Stimulated activated CD8-positive, alpha-beta memory T cell treated with anti-CD3 and anti-CD28 coated beads, Interleukin-4, amount 100 ng/mL, for 1 hour (primary cell): ENCODE results near the gene SRBD1.

Source experiments
- DNase-seq, 2 donors: peaks; one replicate each; pipeline ENCODE4 v3.0.0-alpha.2; 2020; ENCODE audit warnings: low read depth in 2 of 2, low spot score in 1 of 2

SRBD1 gene

GRCh38 chr2:45554073-45554741 lies 56.9 kb downstream of the SRBD1 start:
- DNase-seq = no peak

GRCh38 chr2:45551862-45552261 lies 59.2 kb downstream of the SRBD1 start:
- DNase-seq = no peak

- no peak for DNase-seq
These were observed 65.1 kb downstream of the SRBD1 start for GRCh38 chr2:45545943-45546342.

DNA sequence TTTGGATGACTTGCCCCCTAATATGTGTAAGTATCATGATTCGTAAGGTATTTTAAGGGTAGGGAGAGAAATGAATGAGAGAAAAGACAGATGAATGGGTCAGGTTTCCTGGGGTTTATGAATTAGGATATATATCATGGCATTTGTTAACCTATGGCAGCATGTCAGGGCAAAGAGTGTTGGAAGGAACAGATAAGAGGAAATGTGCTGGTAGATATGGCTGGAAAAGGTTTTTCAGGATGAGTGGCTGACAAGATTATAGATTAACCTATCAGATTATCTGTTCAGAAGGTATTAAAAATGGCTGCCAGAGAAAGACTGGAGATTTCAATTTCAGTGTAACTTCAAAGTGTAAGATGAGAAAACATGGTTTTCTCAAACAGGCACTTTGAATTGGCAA lies 67.8 kb downstream of the SRBD1 start:
- DNase-seq = no peak

DNA sequence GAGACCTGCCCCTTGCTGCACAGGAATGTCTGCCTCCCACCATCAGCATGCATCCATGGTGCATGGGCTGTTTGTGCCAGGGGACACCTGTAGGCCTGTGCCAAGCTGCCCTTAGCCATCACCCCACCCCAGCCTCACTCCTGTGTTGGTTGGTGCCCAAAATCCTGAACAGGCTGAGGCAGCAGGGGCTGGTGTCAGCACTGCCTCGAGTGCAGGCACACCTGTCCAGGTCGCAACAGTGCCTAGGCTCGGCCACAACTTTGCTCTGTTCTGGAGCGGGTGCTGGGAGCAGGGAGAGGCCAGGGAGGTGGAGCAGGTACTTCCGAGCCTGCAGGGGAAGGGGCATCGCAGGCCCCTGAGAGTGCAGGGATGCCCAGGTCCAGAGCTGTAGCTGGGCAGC lies 69.1 kb downstream of the SRBD1 start:
- no peak for DNase-seq

DNA sequence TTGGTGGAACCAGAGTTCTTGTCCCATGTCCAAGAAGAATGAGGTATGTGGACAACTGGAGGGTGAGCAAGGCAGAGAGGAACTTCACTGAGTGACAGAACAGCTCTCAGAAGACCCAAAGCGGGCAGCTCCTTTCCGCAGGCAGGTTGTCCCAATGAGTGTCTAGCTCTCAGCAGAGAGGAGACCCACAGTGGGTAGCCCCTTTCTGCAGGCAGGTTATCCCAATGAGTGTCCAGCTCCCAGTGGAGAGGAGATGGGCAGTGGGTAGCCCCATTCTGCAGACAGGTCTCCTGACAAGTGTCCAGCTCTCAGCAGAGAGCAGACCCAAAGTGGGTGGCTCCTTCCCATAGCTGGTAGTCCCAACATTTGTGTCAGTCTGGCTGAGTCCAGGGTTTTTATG lies 69.6 kb downstream of the SRBD1 start:
- no peak for DNase-seq

DNA sequence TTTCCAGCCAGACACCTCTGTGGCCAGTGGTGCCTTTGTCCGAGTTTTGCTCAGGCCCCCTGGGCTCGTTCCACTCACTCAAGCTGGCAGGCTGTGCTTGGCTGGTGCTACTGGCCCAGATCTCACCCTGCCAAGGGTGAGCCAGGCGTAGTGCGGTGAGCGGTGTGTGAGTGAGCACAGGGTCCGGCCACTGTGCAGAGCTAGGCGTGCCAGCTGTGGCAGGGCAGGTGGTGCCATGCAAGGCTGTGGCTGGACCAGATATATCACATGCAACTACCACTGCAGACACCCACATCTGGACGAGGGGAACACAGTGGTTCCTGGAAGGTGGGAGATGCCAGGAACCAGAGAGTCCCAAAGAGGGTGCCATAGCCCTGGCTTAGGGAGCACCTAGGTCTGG lies 70.1 kb downstream of the SRBD1 start:
- DNase-seq = no peak

DNA sequence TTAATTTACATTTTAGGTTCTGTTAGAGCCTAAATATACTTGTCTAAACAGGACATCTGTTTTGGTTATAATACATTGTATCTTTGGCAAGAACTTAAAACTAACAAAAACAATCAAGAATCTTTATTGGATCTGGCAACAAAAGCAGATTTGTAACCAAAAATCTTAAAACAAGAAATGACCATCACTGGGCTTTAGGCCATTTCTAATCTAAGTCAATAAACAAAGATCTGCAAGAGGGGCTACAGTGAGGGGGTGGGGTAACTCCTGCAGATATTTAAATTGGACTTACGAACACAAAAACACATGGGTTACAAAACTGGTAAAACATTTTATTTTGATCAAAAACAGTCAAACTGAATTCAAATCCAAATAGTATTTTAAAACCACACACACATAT lies 77.3 kb downstream of the SRBD1 start:
- DNase-seq = no peak

DNA sequence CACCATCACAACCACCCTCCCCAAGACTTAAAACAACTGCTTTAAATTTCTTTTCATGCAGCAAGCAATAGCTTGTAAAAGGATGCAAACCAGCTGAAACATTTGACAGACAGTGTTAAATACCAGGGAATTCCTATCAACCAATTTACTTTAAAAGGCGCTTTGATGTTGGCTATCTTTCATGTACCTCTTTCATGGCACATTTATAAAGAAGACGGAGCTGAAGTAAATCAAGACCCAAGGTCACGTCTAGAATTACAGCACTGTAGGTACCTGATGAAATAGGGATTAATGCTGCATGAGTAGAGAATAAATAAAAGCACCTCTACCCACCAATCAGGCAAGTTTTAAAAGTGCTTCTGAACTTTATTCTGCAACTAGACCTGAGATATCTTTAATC lies 78.9 kb downstream of the SRBD1 start:
- no peak for DNase-seq

DNA sequence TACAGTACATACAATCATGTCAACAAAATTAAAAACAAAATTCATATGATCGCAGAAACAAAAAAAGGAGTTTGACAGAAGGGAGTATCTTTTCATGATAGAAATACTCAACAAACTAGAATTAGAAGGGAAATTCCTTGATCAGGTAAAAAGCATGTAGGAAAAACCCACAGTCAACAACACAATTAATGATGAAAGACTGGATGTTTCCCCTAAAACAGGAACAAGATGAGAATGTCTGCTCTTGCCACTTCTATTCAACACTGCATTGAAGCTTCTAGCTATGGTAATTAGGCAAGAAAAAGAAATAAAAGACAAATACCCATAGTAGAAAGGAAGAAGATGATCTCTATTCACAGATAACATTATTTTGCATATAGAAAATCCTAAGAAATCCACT lies 87.1 kb downstream of the SRBD1 start:
- no peak for DNase-seq

DNA sequence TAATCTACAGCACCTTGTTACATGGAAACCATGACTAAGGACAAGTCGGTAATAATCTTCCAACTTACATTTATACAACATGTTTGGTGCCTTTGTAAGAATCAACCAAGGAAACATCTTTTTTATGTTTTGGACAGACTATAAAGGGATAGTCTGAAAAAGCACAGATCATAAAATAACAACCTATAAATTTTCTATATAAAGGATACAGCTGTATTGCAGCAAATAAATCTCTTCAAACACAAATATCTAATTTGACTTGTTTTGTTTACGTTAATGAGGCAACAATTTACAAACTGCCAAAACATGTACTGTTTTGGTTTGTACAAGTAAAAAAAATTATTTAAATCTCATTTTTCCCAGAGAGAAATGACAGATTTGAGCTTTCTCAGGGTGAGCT lies 92.5 kb downstream of the SRBD1 start:
- no peak for DNase-seq

DNA sequence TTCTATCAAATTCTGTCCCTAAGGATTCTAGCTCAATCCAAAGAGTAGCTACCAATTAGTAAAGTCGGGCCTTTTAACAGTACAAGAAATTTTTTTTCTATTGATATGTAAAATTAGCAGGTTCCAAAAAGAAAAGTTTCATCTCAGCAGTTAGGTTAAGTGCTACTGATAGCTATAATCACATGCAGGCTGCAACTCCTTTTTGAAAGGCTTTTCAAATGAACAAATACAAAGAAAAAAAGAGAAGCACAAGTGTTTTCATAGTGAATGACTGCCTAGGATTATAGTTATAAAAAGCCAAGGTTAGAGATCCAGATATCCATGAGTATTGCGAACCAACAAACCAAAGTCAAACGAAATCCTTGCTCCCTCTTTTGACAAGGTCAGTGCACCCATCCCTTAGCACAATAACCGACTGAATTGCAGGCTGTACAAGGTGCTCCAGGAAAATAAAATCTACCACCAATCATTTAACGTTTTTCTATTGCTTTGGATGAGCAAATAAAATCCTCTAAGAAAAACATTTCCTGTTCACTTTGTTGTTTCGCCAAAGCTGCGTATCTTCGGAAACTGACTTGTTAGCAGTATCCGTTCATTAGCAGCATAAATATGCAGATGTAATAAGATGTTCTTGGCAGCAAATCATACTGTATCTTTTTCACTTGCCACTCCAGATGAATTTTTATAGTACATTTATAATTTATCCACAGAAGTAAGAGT lies 100.2 kb downstream of the SRBD1 start:
- DNase-seq = no peak

- no peak for DNase-seq
These were observed 104.3 kb downstream of the SRBD1 start for GRCh38 chr2:45506756-45507155.

DNA sequence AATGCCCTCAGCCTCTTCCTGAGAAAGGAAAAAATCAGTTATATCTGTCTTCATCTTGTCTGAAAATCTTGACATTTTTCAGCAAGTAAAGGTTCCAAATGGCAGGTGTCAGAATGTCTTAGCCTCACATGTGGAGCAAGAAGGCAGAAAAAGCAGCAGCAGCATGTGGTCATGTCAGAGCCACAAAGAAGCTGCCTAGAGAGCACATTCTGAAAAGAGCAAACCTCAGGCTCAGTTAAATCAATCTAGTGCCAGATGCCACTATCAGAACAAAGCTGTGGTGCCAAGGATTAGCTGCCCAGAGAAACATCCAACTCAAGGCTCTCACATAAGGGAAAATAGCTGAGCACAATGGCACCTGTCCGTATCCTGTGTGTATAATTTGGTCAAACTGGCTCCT lies 105.9 kb downstream of the SRBD1 start:
- no peak for DNase-seq

DNA sequence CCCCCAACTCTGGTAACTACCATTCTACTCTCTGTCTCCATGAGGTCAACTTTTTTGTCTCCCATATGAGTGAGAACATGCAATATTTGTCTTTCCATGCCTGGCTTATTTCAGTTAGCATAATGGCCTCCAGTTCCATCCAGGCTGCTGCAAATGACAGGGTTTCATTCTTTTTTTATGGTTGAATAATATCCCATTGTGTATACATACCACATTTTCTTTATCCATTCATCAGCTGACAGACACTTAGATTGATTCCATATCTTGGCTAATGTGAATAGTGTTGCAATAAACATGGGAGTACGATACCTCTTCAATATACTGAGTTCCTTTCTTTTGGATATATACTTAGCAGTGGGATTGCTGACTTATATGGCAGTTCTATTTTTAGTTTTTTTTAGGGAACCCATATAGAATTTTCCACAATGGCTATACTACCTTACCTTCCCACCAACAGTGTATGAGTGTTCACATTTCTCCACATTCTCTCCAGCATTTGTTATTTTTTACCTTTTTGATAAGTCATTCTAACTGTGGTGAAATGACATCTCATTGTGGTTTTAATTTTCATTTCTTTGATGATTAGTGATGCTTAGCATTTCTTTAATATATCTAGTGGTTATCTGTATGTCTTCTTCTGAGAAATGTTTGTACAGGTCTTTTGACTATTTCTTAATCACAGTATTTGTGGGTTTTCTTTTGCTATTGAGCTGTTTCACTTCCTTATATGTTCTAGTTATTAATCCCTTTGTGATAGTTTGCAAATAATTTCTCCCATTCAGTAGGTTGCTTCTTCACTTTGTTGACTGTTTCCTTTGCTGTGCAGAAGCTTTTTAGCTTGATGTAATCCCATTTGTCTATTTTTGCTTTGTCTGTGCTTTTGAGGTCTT lies 112.2 kb downstream of the SRBD1 start:
- DNase-seq = no peak

DNA sequence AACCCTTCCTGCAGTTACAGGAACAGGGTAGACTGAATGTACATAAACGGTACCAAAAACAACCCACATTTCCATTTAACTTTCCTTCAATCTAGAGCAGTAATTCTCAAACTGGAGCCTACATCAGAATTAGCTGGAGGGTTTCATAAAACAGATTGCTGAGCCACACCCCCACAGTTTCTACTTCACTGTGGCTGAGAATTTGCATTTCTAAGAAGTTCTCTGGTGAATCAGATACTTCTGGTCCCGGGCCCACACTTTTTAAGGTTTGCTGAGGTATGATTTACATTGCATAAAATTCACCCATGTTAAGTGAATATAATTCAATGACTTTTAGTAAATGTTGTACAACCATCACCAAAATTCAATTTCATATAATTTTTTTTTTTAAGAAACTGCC lies 113.7 kb downstream of the SRBD1 start:
- DNase-seq = no peak

GRCh38 chr2:45496869-45497268 lies 114.2 kb downstream of the SRBD1 start:
- no peak for DNase-seq

- no peak for DNase-seq
These were observed 116.1 kb downstream of the SRBD1 start for GRCh38 chr2:45494978-45495293.

- no peak for DNase-seq
These were observed 116.6 kb downstream of the SRBD1 start for GRCh38 chr2:45494275-45494977.

- DNase-seq = no peak
These were observed 126.1 kb downstream of the SRBD1 start for GRCh38 chr2:45484965-45485364.

GRCh38 chr2:45483997-45484396 lies 127.1 kb downstream of the SRBD1 start:
- DNase-seq = no peak

DNA sequence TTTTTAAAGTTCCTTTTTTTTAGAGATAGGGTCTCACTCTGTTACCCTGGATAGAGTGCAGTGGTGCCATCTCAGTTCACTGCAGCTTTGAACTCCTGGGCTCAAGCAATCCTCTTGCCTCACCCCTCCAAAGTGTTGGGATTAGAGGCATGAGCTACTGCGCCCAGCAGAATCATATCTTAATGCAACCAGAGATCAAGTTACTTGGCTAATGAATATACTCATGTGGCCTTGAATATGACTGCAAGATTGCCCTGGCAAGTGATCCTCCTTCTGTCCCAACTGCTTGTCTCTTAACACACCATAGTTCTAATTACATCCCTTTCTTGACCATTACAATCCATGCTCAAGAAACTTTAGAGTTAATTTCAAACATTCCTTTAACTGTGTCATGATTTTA lies 133.5 kb downstream of the SRBD1 start:
- no peak for DNase-seq
